GM12872 (cell line): ENCODE results near the gene CAMSAP1.

ENCODE experiments used
- TF ChIP-seq, protein P1 (sequence below): IDR thresholded peaks from 3 replicates; pipeline ENCODE4 v1.5.1; 2011; ENCODE audit warnings: low read depth, mild to moderate bottlenecking, low read length, moderate library complexity; ENCODE audit not compliant: insufficient read depth

The CAMSAP1 gene

DNA sequence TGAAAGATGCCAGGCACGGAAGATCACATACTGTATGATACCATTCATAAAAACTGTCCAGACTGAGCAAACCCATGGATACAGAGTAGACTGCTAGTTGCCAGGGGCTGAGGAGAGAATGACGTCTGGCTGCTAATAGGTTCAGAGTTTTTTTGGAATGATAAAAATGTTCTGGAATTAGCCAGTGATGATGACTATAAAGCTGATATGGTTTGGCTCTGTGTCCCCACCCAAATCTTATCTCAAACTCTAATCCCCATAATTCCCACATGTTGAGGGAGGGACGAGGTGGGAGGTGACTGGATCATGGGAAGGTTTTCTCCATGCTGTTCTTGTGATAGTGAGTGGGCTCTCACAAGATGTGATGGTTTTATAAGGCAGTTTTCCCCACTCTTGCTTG lies 37.4 kb downstream of the CAMSAP1 start:
- TF ChIP-seq, protein P1, sequence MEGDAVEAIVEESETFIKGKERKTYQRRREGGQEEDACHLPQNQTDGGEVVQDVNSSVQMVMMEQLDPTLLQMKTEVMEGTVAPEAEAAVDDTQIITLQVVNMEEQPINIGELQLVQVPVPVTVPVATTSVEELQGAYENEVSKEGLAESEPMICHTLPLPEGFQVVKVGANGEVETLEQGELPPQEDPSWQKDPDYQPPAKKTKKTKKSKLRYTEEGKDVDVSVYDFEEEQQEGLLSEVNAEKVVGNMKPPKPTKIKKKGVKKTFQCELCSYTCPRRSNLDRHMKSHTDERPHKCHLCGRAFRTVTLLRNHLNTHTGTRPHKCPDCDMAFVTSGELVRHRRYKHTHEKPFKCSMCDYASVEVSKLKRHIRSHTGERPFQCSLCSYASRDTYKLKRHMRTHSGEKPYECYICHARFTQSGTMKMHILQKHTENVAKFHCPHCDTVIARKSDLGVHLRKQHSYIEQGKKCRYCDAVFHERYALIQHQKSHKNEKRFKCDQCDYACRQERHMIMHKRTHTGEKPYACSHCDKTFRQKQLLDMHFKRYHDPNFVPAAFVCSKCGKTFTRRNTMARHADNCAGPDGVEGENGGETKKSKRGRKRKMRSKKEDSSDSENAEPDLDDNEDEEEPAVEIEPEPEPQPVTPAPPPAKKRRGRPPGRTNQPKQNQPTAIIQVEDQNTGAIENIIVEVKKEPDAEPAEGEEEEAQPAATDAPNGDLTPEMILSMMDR, result no peak

DNA sequence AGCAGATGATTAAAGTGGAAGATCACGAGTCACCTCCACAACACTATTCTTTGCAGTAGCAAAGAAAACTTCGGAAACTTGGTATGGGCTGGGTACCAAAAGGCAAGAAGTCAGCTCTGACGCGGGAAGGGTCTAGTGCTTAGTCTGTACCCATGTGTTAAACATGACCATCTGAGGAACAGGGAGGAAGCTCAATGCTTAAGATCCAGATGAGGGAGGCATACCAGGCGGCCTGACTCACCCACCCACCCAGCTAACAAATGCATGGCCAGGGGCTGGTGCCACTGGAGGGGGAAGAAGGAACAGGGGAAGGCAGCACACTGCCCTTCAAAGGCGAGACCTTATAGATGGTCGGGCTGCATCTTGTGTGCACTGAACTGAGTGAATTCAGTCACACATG lies 41.8 kb downstream of the CAMSAP1 start:
- TF ChIP-seq, protein P1, result no peak

DNA sequence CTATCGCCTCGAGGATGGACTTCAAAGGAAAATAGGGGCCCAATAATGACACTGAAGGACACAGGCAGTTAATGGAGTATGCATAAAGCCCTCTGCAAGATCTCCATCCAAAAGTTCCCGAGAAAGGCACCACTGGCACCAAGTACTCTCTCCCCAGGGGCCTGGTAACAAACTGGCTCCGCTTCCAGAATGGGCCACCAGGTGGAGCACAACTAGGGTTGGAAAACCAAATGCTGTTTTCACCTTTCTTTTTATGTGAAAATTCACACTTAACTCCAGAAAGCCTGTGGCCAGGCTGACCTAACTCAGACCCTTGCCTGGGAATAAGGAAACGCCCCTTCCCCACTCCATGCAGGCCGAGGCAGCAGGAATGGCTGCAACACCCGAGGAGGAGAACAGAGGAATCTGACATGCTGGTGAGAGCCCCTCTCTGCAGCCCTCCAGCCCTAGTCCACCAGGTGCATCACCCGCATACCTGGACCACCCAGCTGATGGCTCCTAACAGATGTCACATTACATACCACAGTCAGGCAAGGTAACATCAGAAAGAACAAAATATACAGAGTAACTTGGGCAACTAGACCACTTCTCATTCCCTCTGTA lies 42.8 kb downstream of the CAMSAP1 start:
- TF ChIP-seq, protein P1, result peak; percentile 90

DNA sequence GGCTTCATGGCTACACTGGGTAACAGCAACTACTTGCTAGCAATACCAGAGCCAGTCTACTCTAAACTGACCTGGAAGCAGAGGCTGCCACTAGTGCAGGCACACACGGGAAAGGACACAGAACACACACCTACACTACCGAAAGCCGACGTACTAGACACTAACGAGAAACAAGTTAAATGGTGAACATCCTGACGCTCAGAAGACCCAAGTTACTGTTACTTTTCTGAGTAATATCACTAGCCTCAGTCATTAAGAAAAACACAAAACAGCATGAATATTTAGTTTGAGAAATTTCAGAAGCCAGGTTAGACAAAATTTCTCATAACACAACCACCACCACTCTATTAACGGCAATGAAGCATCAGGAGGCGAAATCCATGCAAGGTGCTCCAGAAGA lies 44.5 kb downstream of the CAMSAP1 start:
- TF ChIP-seq, protein P1, result no peak

DNA sequence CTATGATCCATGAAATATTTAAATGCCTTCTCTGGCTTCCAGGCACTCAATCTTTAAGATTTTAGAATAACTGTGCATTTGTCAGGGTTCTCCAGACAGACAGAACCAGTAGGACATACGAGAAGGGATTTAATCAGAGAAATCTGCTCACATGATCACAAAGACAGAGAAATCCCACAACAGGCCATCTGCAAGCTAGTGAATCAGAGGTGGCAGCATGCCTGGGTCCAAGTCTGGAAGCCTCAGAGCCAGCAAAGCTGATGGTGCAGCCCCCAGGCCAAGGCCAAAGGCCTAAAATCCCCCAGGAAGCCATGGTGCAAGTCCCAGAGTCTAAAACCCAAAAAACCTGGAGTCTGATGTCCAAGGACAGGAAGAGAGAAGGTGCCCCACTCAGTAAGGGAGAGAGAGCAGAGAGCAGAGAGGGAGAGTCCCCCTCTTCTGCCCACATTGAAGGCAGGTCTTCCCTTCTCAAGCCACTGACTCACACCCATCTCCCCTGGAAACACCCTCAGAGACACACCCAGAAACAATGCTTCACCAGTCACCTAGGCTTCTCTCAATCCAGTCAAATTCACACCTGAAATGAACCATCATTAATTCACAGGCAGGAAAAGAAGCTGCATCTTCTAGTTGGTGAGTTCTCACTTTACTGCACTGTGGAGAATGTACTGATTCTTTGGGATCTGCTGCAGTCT lies 48.7 kb downstream of the CAMSAP1 start:
- TF ChIP-seq, protein P1, result no peak

DNA sequence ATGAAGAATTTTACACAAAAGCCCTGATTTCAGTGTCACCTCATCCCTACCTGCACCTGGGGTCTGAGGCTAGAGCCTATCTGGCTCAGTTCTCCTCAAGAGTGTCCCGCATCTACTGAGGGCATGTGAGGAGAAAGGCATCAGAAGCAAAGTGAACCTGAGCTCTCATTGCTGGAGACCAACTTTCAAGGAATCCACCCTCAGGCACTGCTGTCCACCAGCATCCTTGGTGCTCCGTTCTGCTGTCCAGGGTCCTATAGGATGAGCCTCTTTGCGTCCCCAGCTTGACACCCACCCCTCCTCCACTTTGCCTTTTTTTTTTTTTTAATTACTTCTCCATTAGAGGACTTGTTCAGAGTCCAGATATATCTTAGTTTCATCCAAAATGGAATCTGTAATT lies 49.5 kb downstream of the CAMSAP1 start:
- TF ChIP-seq, protein P1, result no peak

DNA sequence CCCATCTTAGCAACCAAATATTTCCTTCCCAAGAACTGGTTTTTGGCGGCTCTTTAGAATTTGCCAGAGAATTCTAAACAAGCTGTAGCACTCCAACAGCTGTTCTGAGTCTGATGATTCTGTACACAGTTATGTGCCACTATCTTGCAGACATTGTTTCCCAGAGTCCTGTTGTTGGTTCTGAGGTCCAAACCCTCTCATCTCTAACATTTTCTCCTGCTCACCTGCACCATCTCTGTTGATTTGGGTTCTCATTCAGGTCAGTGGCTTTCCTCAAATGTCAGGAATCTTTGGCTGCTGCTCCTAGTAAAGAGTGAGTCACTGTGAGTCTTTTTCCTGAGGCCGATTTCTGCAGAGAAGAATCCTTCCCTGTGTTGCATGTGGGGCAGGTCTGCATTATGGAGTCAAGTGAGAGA lies 50.0 kb downstream of the CAMSAP1 start:
- TF ChIP-seq, protein P1, result no peak
